ENCODE results near the gene PSMC4.
"Not testable (repeated sequence)": the region's sequence is repeated elsewhere in the genome, so short reads cannot be mapped to it uniquely, and the experiment has no call there.

PSMC4 gene

DNA sequence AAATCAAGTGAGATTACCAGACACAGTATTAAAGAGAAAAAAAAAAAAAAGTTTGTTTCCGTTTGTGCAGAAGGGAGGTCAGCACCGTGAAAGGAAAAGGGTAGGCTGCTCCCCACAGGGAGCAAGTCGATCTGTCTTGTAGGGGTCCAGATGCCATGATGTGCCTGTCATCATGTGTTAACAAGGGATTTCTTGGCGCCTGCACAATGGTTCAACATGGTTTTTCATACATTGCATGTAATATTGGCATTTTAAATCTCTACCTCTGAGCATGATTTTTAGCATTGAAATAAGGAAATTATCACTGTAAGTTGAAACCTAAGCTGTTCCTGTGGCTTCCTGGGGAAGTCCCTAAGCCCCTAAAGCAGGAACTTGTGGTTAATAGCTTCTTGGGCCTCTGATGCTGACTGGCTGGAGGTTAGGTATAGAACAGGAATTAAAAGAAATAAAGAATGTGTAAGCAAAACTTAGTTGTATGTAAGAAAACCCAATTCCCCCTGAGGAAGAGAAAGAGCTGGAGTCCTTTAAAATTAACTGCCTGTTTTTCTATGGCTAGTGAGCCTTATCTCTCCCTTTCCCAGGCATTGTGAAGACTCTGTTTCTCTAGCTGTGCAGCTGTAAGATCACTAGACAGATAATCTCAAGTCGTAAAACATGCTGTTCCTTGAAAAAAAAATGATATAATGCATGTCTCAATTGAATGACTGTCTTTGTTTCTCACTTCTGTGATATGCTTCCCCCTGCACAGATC lies 29.2 kb upstream of the PSMC4 start:
- H3K4me3 ChIP-seq (ENCODE audit: low read length): peak overlapping the region; percentile 44
- peak; percentile 92 for DNase-seq (ENCODE audit: low read depth, low spot score)

DNA sequence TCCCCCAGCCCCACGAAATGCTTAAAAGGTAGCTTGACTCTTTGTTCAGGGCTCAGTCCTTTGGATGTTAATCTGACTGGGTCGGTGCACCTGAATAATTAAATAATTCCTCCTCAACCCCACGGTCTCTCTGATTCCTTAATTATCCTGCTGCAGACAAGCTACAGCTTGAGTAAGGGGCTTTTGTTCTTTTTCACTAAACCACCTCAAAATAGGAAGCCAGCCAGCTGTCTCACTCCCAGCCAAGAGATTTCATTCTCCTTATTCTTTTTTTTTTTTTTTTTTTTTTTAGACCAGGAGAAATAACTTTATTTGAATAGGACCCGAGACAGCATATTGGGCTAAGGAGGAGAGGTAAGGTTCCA lies 28.6 kb upstream of the PSMC4 start:
- H3K4me3 ChIP-seq (ENCODE audit: low read length): peak overlapping the region; percentile 44
- no peak for DNase-seq (ENCODE audit: low read depth, low spot score)

DNA sequence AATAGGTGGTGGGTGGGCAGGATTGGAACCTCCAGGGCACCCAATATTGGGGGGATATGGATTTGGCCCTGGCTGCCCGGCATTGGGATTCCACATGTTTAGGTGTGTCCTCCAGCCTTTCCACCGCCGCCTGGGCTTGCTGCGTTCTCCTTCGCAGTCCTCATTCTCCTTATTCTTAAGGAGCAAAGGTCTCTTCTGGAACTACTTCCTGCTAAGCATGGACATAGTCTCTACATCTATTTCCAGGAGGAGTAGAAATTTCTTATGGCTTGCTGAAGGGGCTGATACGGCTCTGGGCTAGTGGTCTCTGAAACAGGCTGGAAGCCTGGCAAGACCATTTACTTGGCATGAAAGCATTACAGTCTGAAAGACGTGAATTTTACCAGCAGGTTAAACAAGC lies 27.4 kb upstream of the PSMC4 start:
- no peak overlapping the region for H3K4me3 ChIP-seq (ENCODE audit: low read length)
- no peak for DNase-seq (ENCODE audit: low read depth, low spot score)

DNA sequence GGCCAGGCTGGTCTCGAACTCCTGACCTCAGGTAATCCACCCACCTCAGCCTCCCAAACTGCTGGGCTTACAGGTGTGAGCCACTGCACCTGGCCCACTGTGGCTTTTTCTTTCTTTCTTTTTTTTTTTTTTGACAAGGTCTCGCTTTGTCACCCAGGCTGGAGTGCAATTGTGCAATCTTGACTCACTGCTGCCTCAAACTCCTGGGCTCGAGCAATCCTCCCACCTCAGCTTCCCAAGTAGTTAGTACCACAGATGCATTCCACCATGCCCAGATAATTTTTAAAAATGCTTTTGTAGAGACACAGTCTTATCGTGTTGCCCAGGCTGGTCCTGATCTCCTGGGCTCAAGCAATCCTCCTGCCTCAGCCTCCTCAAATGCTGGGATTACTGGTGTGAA lies 24.4 kb upstream of the PSMC4 start:
- no peak for DNase-seq (ENCODE audit: low read depth, low spot score)
- no peak overlapping the region for H3K4me3 ChIP-seq (ENCODE audit: low read length)

DNA sequence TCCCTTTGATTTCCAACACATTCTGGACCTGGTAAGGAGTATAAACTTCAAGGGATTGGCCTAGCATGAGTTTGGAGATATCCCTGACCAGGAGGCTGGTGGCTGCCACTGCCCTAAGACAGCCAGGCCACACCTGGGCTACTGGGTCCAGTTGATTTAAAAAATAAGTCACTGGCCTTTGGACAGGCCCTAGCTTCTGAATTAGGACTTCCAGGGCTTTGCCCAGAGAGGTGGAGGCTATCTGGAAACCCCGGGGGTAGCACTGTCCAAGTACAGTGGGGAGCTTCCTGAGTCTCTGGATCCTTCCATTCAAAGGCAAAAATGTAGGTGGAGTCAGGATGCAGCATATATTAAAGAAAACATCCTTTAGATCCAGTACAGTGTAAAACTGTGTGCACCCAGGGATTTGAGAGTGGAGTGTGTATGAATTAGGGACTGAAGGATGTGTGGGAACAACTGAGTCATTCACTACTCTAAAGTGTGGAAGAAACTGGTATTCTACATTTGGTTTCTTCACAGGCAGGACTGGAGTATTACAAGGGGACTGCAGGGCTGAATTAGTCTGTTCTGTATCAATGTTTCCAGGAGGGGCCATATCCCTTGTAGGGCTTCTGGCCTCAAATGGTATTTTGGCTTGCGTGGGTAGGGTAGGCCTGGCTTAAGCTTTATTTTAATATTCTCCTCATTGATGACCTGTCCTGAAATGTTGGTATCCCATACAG lies 21.8 kb upstream of the PSMC4 start:
- H3K4me3 ChIP-seq (ENCODE audit: low read length): no peak overlapping the region
- DNase-seq (ENCODE audit: low read depth, low spot score): no peak

DNA sequence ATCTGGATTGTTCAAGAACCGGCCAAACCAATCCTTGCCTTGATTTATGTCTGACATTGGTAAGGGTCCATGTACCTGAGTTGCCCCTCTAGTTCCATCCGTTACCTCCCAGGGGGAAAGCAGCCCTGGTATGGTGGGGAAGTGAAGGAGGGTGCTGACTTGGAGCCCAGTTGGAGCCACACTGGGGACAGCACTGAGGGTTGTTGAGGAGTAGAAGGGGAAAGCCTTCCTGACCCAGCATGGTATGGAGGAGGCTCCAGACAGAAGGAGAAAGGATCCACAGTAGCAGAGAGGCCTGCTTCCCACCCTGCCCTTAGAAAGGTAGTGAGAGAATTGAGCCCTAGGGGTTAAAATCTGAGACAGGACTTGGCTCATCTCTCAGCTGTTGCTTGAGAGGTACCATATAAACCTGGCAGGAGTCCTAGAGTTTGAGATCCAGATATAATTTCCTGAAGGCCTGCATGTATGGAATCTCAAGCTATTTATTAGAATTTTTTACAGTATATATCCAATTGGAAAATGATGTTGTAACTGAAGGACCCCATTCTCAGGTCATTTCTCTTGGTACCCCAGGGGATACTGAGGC lies 19.8 kb upstream of the PSMC4 start:
- H3K4me3 ChIP-seq (ENCODE audit: low read length): no peak overlapping the region
- no peak for DNase-seq (ENCODE audit: low read depth, low spot score)

DNA sequence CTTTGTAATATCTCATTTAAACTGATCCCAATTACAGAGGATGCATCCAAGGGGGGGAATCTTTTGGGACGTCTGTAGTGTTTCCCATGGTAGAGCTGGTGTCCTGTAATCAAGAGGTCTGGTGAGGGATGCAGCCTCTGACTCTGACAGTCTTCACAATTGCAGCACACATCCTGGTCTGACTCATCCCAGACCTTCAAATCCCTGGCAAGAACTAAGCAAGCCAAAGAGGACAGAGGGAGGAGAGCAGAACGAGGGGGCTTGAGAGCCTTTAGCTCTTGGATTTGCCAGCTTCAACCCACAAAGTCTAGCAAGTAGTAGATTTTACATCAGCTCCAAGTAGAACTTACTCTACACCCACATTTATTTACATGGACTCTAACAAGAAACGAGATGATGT lies 19.3 kb upstream of the PSMC4 start:
- H3K4me3 ChIP-seq (ENCODE audit: low read length): no peak overlapping the region
- DNase-seq (ENCODE audit: low read depth, low spot score): no peak

DNA sequence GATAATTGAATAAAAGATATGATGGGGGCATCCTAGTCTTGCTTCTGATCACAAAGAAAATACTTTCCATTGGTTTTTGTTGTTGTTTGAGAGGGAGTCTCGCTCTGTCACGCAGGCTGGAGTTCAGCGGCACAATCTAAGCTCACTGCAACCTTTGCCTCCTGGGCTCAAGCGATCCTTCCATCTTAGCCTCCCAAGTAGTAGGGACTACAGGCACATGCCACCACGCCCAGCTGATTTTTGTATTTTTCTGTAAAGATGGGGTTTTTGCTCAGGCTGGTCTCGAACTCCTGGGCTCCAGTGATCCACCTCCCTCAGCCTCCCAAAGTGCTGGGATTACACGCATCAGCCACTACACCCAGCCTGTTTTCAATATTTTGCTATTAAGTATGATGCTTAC lies 17.1 kb upstream of the PSMC4 start:
- no peak for DNase-seq (ENCODE audit: low read depth, low spot score)
- H3K4me3 ChIP-seq (ENCODE audit: low read length): no peak overlapping the region

DNA sequence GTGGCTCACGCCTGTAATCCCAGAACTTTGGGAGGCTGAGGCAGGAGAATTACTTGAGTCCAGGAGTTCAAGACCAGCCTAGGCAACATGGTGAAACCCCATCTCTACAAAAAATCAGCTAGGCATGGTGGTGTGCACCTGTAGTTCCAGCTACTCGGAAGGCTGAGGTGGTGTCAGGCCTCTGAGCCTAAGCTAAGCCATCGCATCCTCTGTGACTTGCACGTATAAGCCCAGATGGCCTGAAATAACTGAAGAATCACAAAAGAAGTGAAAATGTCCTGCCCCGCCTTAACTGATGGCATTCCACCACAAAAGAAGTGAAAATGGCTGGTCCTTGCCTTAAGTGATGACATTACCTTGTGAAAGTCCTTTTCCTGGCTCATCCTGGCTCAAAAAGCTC lies 13.1 kb upstream of the PSMC4 start:
- not testable (repeated sequence) for DNase-seq (ENCODE audit: low read depth, low spot score); H3K4me3 ChIP-seq (ENCODE audit: low read length)

DNA sequence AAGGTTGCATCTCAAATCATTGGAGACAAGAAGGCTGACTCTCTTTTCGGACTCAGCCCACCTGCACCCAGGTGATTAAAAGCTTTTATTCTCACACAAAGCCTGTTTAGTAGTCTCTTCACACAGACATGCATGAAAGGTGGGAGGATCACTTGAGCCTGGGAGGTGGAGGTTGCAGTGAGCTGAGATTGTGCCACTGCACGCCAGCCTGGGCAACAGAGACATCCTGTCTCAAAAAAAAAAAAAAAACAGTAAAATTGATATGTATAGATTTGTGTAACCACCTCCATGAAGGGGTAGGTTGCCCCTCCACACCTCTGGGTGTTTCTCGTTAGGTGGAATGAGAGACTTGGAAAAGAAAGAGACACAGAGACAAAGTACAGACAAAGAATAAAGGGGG lies 12.0 kb upstream of the PSMC4 start:
- DNase-seq (ENCODE audit: low read depth, low spot score); H3K4me3 ChIP-seq (ENCODE audit: low read length): not testable (repeated sequence)

DNA sequence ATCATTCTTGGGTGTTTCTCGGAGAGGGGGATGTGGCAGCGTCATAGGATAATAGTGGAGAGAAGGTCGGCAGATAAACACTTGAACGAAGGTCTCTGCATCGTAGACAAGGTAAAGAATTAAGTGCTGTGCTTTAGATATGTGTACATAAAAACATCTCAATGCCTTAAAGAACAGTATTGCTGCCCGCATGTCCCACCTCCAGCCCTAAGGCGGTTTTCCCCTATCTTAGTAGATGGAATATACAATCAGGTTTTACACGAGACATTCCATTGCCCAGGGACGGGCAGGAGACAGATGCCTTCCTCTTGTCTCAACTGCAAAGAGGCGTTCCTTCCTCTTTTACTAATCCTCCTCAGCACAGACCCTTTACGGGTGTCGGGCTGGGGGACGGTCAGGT lies 11.6 kb upstream of the PSMC4 start:
- DNase-seq (ENCODE audit: low read depth, low spot score); H3K4me3 ChIP-seq (ENCODE audit: low read length): not testable (repeated sequence)

DNA sequence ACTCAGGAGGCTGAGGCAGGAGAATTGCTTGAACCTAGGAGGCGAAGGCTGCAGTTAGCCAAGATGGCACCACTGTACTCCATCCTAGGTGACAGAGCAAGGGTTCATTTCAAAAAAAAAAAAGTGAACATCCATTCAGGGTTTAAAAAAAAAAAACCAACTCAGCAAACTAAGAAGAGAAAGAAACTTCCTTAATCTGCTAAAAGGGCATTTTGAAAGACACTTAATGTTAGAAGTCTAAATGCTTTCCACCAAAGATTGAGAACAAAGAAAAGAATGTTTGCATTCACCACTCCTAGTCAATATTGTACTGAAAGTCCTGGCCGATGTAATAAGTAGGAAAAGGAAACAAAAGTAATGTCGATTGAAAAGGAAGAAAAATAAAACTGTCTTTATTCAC lies 7.1 kb upstream of the PSMC4 start:
- H3K4me3 ChIP-seq (ENCODE audit: low read length): no peak overlapping the region
- DNase-seq (ENCODE audit: low read depth, low spot score): no peak

DNA sequence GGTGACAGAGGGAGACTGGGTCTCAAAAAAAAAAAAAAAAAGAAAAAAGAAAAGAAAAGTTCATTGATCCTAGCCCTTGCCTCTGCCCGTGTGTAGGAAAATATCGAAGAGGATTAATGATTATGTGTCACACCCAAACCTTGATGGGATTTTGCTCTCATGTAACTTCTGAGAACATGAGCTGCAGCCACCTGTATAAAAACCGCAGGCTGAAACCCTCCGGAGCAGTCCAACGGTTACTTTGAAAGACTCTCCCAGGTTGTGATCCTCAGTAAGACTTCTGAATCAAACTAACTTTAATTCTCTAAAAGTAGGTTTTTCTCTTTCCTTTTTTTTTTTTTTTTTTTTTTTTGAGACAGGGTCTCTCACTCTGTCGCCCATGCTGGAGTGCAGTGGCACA lies 4.3 kb upstream of the PSMC4 start:
- DNase-seq (ENCODE audit: low read depth, low spot score): peak; percentile 89
- peak overlapping the region; percentile 24 for H3K4me3 ChIP-seq (ENCODE audit: low read length)

DNA sequence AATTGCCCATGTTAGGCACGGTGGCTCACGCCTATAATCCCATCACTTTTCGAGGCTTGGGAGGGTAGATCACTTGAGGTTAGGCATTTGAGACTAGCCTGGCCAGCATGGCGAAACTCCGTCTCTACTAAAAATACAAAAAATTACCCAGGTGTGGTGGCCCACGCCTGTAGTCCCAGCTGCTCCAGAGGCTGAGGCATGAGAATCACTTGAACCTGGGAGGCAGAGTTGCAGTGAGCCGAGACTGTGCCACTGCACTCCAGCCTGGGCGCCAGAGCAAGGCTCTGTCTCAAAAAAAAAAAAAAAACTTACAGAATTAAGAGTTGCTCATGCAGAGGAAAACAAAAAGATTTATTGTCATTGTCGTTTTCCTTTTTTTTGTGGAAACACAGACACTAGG lies 3.4 kb upstream of the PSMC4 start:
- DNase-seq (ENCODE audit: low read depth, low spot score): no peak
- no peak overlapping the region for H3K4me3 ChIP-seq (ENCODE audit: low read length)

DNA sequence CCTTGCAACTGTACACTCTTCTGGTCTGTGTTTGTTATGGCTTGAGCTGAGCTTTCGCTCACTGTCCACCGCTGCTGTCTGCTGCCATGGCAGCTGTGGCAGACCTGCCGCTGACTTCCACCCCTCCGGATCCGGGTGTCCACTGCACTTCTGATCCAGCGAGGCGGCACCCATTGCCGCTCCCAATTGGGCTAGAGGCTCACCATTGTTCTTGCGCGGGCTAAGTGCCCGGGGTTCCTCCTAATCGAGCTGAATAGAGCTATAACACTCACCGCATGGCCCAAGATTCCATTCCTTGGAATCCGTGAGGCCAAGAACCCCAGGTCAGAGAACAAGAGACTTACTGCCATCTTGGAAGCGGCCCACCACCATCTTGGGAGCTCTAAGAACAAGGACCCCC lies 2.2 kb upstream of the PSMC4 start:
- DNase-seq (ENCODE audit: low read depth, low spot score): no peak
- no peak overlapping the region for H3K4me3 ChIP-seq (ENCODE audit: low read length)

DNA sequence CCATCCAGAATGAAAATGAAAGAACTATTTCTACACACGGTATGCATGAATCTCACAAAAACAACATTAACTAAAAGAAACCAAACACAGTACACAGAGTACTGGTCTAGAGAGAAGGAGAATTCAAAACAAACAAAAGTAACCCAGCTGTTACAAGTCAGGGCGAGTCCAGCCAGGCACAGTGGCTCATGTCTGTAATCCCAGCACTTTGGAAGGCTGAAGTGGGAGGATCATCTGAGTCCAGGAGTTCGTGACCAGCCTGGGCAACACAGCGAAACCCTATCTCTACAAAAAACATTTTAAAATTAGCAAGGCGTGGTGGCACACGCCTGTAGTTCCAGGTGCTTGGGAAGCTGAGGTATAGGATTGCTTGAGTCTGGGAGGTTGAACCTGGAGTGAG lies 1.7 kb upstream of the PSMC4 start:
- peak overlapping the region; percentile 75 for H3K4me3 ChIP-seq (ENCODE audit: low read length)
- DNase-seq (ENCODE audit: low read depth, low spot score): no peak

DNA sequence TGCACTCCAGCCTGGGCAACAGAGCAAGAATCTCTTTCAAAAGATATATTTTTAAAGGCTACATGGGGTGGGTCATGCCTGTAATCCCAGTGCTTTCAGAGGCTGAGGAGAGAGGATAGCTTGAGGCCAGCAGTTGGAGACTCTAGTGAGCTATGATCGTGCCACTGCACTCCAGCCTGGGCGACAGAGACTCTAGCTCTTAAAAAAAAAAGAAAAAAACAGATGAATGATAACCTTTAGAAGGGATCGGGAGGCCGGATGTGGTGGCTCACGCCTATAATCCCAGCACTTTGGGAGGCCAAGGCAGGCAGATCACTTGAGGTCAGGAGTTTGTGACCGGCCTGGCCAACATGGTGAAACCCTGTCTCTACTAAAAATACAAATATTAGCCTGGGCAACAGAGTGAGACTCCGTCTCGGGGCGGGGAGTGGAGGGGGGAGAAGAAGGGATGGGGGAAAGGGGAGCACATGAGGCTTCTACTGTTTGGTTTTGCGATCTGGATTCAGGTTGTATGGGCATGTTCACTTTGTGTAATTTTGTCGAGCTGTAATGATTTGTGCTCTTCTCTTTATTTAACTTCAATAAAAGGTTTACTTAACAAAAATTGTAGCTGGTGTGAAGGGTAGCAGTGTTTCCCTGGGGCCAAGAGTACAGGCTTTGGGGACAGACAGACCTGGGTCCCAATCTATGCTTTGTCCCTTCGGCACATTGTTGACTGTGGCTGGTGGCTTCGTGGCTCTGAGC lies 1.1 kb upstream of the PSMC4 start:
- DNase-seq (ENCODE audit: low read depth, low spot score): peak; percentile 51
- peak overlapping the region; percentile 75 for H3K4me3 ChIP-seq (ENCODE audit: low read length)

DNA sequence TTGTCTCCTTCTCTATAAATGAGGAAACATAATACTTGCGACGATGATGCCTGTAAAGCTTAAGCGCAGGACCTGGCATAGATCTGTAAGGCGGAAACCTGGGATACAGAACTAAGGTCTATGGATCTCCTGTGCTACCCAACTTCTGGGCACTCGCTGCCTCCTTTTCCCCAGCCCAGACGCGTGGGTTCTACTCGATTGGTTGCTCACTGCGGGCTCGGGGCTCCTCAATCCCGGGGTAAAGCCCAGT lies 615 bp upstream of the PSMC4 start:
- H3K4me3 ChIP-seq (ENCODE audit: low read length): peak overlapping the region; percentile 75
- DNase-seq (ENCODE audit: low read depth, low spot score): no peak

DNA sequence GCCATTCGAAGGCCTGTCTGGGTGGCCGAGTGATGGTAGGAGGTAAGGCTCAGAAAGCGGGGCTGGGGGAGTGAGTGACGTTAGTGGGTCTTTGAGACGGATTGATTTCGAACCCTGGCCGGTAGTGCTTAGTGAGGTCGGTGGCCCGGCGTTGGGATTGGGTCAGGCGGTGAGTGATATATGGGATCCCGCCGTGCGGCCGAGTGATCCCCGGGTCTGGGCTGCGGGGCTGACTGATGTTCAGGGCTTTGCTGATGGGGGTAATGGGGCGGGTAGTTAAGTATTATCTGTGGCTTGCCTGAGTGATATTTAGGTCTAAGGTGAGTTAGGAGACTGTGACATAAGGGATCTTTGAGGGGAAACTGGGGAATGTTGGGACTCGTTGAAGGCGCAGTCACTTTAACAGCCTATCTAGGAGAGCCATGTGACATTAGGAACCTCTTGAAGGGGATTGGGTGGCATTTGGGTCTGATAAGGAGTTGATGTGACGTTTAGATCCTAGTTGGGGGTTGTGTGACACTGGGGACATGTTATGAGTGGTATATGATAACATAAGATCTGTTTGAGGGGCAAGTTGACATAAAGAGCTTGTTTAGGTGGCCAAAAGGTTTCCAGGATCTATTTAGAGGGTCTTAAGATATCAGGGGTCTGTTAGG lies 543 bp downstream of the PSMC4 start:
- H3K4me3 ChIP-seq (ENCODE audit: low read length): peak overlapping the region; percentile 75
- DNase-seq (ENCODE audit: low read depth, low spot score): no peak
